ENCODE data around the gene HLTF.
A peak's percentile ranks its signal among the peaks of the same experiment; 100 is the strongest.
"Not testable (repeated sequence)": the region's sequence is repeated elsewhere in the genome, so short reads cannot be mapped to it uniquely, and the experiment has no call there.

Gene HLTF

DNA sequence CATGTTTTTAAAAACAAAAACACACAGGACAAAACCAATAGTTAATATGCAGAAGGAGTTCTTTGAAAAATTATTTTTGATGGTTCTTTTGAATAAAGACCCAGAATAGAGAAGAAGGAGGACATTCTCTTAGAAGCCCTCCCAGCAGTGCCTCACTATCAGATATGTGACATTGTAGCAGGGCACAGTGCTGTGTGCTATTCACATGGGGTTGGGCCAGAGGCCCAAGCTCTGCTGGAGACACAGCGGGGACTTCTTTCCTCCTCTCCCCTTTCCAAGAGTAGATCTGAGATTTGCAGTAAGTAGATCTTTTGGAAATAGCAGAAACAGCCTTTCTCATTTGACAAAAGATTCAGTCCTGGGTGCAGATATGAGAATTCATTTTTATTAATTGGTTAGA, 88.7 kb downstream of the HLTF start:
- Mint-ChIP-seq H3K27ac (no peak overlapping the region), H3K4me3 (no peak overlapping the region), H3K4me1 (ENCODE audit: low read depth) (peaks cover 34% of the 10 kb centered on the region), H3K27me3 (no peaks in the 10 kb centered on the region), H3K9me3 (no peaks in the 10 kb centered on the region), H3K36me3 (ENCODE audit: low read depth) (peaks cover 55% of the 10 kb centered on the region)

DNA sequence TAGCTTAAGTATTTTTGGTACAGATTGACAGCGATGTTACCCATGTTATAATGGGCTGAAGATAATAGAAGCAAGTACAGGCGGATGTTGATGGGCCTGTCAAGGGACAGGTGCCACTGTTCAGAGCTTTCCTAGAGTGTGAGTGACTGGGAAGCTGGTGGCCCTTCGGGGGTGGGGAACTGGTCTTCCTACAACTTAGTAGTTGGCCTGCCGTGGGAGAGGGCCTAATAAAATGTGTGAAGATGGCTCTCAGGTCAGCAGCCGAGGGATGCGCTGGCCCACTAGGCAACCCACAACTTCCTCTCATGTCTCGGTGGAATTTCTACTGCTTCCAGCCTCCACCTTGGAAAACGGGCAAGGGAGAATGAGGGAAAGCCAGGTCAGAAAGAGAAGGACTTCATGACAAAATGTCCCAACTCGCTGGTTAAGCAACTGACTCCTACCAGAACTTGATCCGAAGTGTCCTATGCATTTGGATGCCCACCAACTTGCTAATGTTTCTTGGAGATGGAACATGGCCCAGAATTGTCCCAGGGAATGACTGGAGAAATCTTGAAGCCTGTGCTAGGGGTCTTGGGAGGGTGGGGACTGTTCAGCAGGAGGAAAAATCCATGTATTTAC, 93.6 kb downstream of the HLTF start:
- no peaks in the 10 kb centered on the region for H3K27me3 Mint-ChIP-seq

DNA sequence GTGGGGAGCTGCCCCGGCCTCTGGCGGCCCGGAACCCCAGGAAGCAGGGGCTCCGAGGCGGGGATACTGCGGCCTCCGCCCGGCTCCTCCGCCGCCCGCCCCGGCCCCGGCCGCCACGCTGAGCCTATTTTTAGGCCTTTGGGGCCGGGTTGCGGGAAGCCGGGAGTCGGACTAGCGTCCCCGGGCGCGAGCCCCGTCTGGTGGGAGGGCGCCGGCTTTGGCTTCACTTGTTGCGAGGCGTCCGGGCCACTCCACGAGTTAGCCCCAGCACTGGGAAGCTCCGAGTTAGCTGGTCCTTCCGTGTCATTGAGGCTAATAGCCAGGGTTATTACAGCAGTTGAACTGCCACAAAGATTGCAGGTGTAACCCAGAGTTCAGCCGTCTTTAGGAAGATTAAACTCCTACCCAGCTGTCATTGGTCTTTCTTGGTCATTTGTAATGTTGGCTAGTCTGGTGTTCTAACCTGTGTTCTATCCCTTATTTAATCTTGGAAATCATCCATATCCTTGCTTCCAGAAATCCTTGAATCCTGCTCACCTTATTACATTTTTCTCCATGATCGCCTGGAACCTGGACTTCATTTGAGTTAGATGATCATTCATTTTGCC, 94.2 kb downstream of the HLTF start:
- Mint-ChIP-seq H3K27me3 (no peaks in the 10 kb centered on the region), H3K9me3 (no peaks in the 10 kb centered on the region), H3K27ac (peak overlapping the region; percentile 78), H3K4me3 (peak overlapping the region; percentile 84), H3K4me1 (ENCODE audit: low read depth) (peaks cover 29% of the 10 kb centered on the region), H3K36me3 (ENCODE audit: low read depth) (peaks cover 22% of the 10 kb centered on the region)

More for the DNA sequence above, 93.6 kb downstream of the HLTF start:
- H3K36me3 Mint-ChIP-seq (ENCODE audit: low read depth): peaks cover 27% of the 10 kb centered on the region
- peaks cover 30% of the 10 kb centered on the region for H3K4me1 Mint-ChIP-seq (ENCODE audit: low read depth)
- H3K4me3 Mint-ChIP-seq: peak overlapping the region; percentile 84
- no peaks in the 10 kb centered on the region for H3K9me3 Mint-ChIP-seq
- peak overlapping the region; percentile 78 for H3K27ac Mint-ChIP-seq

DNA sequence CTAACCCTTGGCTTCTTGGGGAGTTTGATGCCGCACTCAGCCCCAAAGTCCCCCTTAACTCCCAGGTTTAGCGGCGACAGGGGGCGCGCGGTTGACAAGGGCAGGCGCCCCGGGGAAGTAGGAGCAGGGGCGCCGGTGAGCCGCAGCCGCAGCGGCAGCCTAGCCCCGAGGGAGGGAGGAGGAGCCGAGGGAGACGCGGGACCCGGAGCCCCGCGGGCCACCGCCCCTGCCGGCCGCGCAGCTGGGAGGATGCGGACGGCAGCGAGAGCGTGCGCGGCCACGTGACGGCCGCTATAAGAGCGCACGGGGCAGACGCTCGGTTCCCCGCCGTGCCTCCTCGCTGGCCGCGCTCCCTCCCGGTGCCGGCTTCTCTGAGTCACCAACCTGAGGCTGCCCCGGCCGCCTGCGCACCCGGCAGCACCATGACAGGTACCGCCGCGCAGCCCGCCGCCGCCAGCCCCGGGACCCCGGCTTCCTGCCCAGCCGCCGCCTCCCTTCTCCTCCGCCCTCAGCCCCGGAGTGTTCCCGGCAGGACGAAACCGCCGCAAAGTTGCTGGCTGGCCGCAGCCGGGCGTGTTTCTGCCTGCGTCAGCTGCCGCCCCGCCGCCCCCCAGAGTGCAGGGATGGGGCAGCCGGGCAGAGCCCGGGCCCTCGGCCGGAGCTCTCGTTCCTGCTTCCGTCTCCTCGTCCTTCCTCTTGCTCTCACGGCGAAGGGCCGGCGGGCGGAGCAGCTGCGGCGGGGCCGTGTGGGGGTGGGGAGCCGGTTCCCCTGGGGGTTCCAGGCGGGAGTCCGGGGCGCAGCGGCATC, 94.9 kb downstream of the HLTF start, which contains the start of gene GYG1:
GYG1 (plus strand) TSS at position 322 of the 808 bp plus-strand sequence; CDS start at position 423, 101 bp downstream.
- Mint-ChIP-seq H3K4me1 (ENCODE audit: low read depth) (peaks cover 29% of the 10 kb centered on the region), H3K27ac (peak within 1 kb of the TSS; percentile 78), H3K36me3 (ENCODE audit: low read depth) (peaks cover 15% of the 10 kb centered on the region), H3K27me3 (no peaks in the 10 kb centered on the region), H3K4me3 (peak within 1 kb of the TSS; percentile 84), H3K9me3 (no peaks in the 10 kb centered on the region)

DNA sequence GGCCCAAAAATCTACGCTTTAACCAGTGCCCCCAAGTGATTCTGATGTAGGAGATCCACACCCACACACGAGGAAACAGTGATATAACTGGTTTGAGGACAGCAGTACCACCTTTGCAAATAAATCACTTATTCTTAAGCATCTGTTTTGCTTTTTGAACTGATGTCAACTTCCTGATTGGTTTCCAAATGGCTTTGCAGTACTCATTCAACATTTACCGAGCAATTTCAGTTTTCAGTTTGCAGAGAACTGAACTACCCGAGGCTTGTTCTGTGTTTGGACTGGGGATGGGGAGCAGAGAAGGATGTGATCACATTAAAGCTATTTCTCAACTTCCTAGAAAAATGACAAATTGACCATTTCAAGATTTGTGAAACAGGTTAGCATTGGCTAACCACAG, 96.1 kb downstream of the HLTF start:
- peaks cover 3% of the 10 kb centered on the region for H3K36me3 Mint-ChIP-seq (ENCODE audit: low read depth)
- H3K9me3 Mint-ChIP-seq: no peaks in the 10 kb centered on the region
- H3K27ac Mint-ChIP-seq: peak overlapping the region; percentile 63

DNA sequence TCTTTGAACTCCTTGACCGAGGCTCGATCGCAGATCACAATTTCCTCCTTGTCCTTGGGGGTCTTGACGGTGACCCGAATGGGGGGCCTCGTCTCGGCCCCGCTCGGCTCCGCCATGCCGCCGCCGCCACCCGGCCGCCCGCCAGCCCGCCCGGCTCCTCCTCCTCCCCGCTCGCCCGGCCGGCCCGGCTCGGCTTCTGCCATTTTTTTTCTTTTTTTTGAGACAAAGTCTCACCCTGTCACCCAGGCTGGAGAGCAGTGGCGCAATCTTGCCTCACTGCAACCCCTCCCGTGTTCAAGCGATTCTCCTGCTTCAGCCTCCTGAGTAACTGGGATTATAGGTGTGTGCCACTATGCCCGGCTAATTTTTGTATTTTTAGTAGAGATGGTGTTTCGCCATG, 98.8 kb downstream of the HLTF start:
- H3K36me3 Mint-ChIP-seq (ENCODE audit: low read depth); H3K4me3 Mint-ChIP-seq; H3K27me3 Mint-ChIP-seq; H3K27ac Mint-ChIP-seq; H3K9me3 Mint-ChIP-seq: not testable (repeated sequence)
- H3K4me1 Mint-ChIP-seq (ENCODE audit: low read depth): peaks cover 15% of the 10 kb centered on the region

More for the DNA sequence above, 96.1 kb downstream of the HLTF start:
- Mint-ChIP-seq H3K27me3 (no peaks in the 10 kb centered on the region), H3K4me1 (ENCODE audit: low read depth) (peaks cover 29% of the 10 kb centered on the region), H3K4me3 (peak overlapping the region; percentile 78)

DNA sequence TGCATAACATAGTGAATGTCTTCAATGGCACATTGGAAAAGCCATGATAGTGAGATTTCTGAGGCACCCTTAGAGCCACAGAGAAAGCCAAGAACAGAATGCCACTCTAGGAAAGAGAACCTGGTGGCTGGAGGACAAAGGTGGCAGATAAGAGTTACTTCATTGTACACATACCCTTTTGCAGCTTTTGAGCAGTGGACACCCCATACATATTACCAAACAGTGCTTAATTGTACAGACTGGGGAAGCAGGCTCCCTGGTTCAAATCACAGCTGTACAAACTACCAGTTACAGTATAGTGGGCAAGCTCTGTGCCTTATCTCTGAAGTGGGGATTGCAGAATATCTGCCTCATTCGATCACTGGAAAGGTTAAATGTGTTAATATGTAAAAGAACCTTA, 105.1 kb downstream of the HLTF start:
- no peak overlapping the region for H3K4me3 Mint-ChIP-seq
- H3K36me3 Mint-ChIP-seq (ENCODE audit: low read depth): no peaks in the 10 kb centered on the region
- H3K4me1 Mint-ChIP-seq (ENCODE audit: low read depth): no peaks in the 10 kb centered on the region
- peaks cover 10% of the 10 kb centered on the region for H3K27me3 Mint-ChIP-seq
- no peaks in the 10 kb centered on the region for H3K9me3 Mint-ChIP-seq
- no peak overlapping the region for H3K27ac Mint-ChIP-seq

All from stimulated activated naive CD8-positive, alpha-beta T cell treated with anti-CD3 and anti-CD28 coated beads, Interleukin-15, Interleukin-2, amounts not matched to agents 100 ng/mL and 50 ng/mL, for 24 hours (primary cell).